GM06990 (cell line): ENCODE measurements around the gene CHST9.
A peak's percentile ranks its signal among the peaks of the same experiment; 100 is the strongest.

Source experiments
- DNase-seq: peaks from one replicate; pipeline ENCODE4 v3.0.0-alpha.2; 2011; ENCODE audit not compliant: insufficient read length; ENCODE audit errors: extremely low read depth
- H3K27me3 ChIP-seq: replicated peaks from 2 replicates; pipeline ENCODE4 v1.6.0; 2011; ENCODE audit warnings: low read length; ENCODE audit not compliant: control insufficient read depth, insufficient read depth
- H3K36me3 ChIP-seq: 2 replicates; pipeline ENCODE4 v1.5.1; 2011; ENCODE audit warnings: low read length; ENCODE audit not compliant: control insufficient read depth, insufficient read depth
- H3K4me3 ChIP-seq: replicated peaks from 2 replicates; pipeline ENCODE4 v1.5.1; 2011; ENCODE audit warnings: low read depth, mild to moderate bottlenecking, control low read depth, low read length
- TF ChIP-seq, protein P1 (sequence below): IDR thresholded peaks from 2 replicates; pipeline ENCODE4 v1.5.1; 2011; ENCODE audit warnings: low read length, control low read depth, mild to moderate bottlenecking, inconsistent platforms; ENCODE audit not compliant: insufficient read depth, poor library complexity, severe bottlenecking

CHST9 gene

DNA sequence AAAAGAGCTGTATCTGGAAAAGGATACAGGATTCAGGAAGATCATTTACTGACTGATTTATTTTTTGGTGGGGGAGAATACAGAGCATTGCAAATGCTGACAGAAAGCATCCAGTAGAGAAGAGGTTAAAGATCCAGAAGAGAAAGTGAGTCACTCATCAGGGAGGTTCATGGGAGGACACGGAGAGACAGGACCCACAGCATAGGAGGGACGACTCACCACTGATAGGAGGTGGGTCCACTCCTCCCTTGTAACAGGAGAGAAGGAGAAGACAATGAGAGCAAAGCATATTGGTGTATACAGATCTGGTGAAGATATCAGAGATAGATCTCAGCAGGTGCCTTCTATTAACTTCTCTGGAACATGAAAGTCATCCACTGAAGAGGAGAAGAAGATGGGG lies 177.2 kb downstream of the CHST9 start:
- H3K27me3 ChIP-seq, result no peaks in the 10 kb centered on the region
- TF ChIP-seq, protein P1, sequence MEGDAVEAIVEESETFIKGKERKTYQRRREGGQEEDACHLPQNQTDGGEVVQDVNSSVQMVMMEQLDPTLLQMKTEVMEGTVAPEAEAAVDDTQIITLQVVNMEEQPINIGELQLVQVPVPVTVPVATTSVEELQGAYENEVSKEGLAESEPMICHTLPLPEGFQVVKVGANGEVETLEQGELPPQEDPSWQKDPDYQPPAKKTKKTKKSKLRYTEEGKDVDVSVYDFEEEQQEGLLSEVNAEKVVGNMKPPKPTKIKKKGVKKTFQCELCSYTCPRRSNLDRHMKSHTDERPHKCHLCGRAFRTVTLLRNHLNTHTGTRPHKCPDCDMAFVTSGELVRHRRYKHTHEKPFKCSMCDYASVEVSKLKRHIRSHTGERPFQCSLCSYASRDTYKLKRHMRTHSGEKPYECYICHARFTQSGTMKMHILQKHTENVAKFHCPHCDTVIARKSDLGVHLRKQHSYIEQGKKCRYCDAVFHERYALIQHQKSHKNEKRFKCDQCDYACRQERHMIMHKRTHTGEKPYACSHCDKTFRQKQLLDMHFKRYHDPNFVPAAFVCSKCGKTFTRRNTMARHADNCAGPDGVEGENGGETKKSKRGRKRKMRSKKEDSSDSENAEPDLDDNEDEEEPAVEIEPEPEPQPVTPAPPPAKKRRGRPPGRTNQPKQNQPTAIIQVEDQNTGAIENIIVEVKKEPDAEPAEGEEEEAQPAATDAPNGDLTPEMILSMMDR, result no peak
- H3K4me3 ChIP-seq, result no peak overlapping the region
- DNase-seq, result no peak
- no peaks in the 10 kb centered on the region for H3K36me3 ChIP-seq

DNA sequence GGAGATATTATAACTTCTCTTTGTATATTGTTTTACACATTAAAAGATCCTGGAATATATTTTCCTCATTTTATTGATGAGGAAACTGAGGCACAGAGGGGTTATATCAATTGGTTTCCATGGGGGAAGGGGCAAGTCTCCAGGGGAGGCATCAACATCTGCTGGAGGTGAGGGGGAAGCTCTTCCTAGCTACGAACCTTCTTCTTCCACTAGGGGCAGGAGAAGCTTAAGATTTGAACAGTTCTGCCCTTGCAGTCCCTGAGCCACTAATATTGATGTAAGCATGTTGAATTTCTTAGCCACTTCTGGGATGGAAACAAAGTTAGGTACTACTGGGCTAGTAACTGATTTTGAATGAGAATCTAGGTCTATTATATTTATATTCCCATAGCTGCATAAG lies 179.5 kb downstream of the CHST9 start:
- TF ChIP-seq, protein P1, result peak; percentile 58
- H3K4me3 ChIP-seq, result no peak overlapping the region
- H3K27me3 ChIP-seq, result no peaks in the 10 kb centered on the region
- DNase-seq, result no peak
- no peaks in the 10 kb centered on the region for H3K36me3 ChIP-seq

DNA sequence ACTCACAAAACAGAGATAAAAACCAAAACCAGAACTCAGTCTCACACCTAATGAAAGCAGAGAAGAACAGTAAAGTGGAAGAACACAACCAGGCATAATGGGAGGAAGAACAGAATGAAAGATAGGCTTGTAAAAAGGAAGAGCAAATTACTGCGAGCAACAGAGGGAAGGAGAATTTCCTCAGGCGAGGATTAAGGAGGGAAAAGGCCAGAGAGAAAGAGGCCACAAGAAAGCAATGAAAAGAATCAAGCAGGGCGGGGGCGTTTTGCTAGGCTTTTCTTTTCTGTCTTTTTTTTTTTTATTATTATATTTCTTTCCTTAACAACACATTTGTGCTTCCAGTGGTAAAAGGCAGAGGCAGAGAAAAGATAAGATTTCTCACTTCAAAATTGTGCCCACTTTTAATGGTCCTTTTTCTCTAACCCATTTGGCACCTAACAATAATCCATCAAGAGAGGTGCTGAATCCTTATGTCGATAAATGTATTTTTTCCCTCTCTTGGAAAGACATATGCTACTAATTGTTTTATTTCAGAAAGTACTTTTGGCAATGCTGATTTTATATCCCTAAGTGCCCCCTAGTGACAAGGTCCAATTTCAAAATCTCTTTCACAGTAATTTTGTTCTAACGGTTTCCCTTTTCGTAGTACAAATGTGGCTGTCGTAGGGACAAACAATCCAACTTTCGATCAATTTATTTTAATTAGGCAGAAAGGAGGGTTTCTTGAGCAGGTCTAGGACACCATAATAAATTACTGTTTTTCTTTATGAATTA lies 180.9 kb downstream of the CHST9 start:
- Histone ChIP-seq H3K4me3 (no peak overlapping the region), H3K27me3 (no peaks in the 10 kb centered on the region)
- TF ChIP-seq, protein P1, result peak; percentile 37

DNA sequence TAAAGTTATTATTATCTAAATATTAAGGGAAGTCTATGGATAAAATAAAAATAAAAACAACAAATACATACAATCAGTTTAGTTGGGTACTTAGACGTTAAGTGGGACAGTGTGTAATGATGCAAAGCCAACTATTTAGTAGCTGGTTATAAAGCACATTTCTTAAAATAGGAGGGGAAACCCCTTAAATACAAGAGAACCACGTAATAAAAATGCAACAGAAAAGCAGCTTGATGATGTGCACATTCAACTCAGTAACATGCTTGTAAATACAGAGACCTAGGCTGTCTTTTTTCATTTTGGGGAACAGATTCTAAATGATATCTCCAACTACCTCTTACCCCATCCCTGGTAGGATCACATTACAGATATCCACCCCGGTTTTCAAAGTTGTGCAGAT lies 185.3 kb downstream of the CHST9 start:
- no peak for DNase-seq
- Histone ChIP-seq H3K36me3 (no peaks in the 10 kb centered on the region), H3K4me3 (no peak overlapping the region), H3K27me3 (no peaks in the 10 kb centered on the region)
- TF ChIP-seq, protein P1, result no peak

More for the DNA sequence above, 180.9 kb downstream of the CHST9 start:
- H3K36me3 ChIP-seq, result no peaks in the 10 kb centered on the region
- no peak for DNase-seq

DNA sequence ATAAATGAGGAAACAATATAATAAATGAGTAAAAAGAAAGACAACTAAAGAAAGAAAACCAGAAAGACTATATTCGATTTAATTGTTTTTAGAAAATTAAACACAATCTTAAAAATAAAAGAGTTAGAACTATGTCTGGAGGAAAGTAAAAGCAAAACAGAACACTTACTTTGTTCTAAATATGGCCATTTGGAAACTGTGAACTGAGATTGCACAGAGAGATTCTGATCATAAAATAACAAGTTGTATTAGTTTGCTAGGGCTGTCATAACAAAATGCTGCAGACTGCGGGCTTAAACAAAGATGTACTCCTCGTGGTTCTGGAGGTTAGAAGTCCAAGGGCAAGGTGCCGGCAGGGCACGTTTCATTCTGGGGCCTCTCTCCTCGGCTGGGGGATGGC lies 191.5 kb downstream of the CHST9 start:
- no peak overlapping the region for H3K4me3 ChIP-seq

More for the DNA sequence above, 191.5 kb downstream of the CHST9 start:
- no peaks in the 10 kb centered on the region for H3K27me3 ChIP-seq
- TF ChIP-seq, protein P1, result no peak
- DNase-seq, result no peak
- H3K36me3 ChIP-seq, result no peaks in the 10 kb centered on the region
